HG03064 (cell line): ENCODE results near the gene GIT1.

Experiments used
- ATAC-seq: cut with Tn5 transposase; IDR thresholded peaks from one replicate; pipeline ENCODE4 v1.9.1; 2021; ENCODE audit warnings: low read depth; ENCODE audit not compliant: unreplicated experiment

GIT1 gene

GRCh38 chr17:29546085-29546484, 43.4 kb downstream of the GIT1 start:
- no peak for ATAC-seq

DNA sequence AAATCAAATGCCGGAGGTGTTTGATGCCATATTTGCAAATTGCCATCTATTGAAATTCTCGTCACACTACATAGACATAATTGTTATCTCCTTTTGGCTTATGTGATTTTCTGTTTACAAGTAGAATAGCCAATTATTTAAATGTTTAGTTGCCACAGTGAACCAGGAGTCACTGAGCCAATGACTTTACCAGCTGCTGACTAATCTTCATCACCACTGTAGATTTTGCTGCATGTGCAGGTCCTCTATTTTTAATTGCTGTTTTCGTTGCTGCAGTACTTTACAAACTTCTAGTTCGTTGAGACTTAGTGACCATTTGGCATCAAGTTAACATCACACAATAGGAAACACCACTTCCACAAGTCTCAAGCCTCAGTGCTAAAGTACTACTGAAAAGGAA, 45.4 kb downstream of the GIT1 start:
- no peak for ATAC-seq

DNA sequence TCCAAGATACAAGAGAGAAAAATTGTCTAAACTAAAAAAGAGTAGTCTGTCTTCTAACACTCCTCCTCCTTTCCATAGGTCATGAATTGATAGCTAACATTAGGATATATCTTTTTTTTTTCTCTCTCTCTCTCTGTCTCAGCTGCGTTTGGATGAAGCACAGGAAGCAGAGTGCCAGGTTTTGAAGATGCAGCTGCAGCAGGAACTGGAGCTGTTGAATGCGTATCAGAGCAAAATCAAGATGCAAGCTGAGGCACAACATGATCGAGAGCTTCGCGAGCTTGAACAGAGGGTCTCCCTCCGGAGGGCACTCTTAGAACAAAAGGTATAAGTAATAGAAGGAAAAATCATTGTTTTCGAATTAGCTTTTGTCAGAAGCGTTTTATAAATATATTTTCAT, 55.5 kb downstream of the GIT1 start:
- ATAC-seq = no peak

DNA sequence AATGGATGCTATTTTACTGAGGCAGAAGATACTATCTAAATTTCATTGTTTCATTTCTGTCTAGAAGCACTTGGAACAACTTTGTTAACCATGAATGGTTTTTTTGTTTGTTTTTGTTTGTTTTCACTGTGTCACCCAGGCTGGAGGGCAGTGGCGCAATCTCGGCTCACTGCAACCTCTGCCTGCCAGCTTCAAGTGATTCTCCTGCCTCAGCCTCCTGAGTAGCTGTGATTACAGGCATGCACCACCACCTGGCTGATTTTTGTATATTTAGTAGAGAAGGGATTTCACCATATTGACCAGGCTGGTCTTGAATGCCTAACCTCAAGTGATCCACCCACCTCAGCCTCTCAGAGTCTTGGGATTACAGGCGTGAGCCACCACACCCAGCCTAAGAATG, 63.1 kb downstream of the GIT1 start:
- no peak for ATAC-seq

DNA sequence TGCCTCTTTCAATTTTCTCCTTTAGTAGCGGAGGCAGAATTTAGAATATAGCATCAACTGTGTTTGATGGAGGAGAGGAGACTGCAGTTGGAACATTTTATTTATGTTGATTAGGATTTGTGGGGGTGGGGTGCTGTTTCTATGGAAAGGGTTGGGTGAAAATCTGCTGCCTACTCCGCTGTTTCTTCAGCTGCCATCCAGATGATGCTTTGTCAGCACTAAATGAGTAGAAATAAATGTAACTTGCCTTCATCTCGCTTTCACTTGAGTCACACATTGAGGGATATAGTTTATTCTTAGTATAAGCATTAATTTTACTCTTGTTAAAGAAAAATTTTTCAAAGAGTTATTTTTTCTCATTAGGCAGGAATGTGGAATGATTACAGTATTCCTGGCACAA, 64.8 kb downstream of the GIT1 start:
- ATAC-seq = no peak
